Uterus (tissue), 4 donors: ENCODE measurements around the gene HAX1. TPM values are rescaled to one million over a fixed set of nuclear protein-coding genes. Genes with fewer than 3 reads are reported as not detected.

Experiments
- DNase-seq, 2 donors: peaks; one replicate each; pipeline ENCODE4 v3.0.0-alpha.2; 2019 to 2020
- H3K27ac ChIP-seq, 2 donors: fragments of 200-600 bp; sonication (generic); 1 replicate in 1 of 2; 2 replicates in 1 of 2; pipeline ENCODE4 v1.5.1; 2016 to 2018
- H3K27me3 ChIP-seq, 2 donors: fragments of 200-600 bp; sonication (generic); one replicate each; pipeline ENCODE4 v1.5.1; 2018 to 2019; ENCODE audit warnings: control low read depth in 1 of 2
- H3K36me3 ChIP-seq, 2 donors: fragments of 200-600 bp; sonication (generic); one replicate each; pipeline ENCODE4 v1.5.1; 2019; ENCODE audit warnings: control low read depth in 1 of 2
- H3K4me1 ChIP-seq, 2 donors: fragments of 200-600 bp; sonication (generic); one replicate each; pipeline ENCODE4 v1.5.1; 2018 to 2019; ENCODE audit warnings: control low read depth in 1 of 2
- H3K4me3 ChIP-seq, 2 donors: fragments of 200-600 bp; sonication (generic); 1 replicate in 1 of 2; 2 replicates in 1 of 2; pipeline ENCODE4 v1.5.1; 2018 to 2019; ENCODE audit warnings: mild to moderate bottlenecking in 1 of 2
- H3K9me3 ChIP-seq, 2 donors: fragments of 200-600 bp; sonication (generic); one replicate each; pipeline ENCODE4 v1.5.1; 2019; ENCODE audit warnings: control low read depth in 1 of 2
- CTCF ChIP-seq, 4 experiments: fragments of 200-600 bp in 2 of 4; fragments of 450-650 bp in 2 of 4; sonication (generic) in 2 of 4; IDR thresholded peaks; one replicate each; pipeline ENCODE4 v1.5.1; 2016 to 2019; ENCODE audit warnings: antibody characterized with exemption in 4 of 4, mild to moderate bottlenecking in 2 of 4, moderate library complexity in 1 of 4
- POLR2A ChIP-seq, 2 donors: fragments of 450-650 bp; IDR thresholded peaks; one replicate each; pipeline ENCODE4 v1.6.1; 2016; ENCODE audit warnings: antibody characterized with exemption in 2 of 2, mild to moderate bottlenecking in 1 of 2, moderate library complexity in 1 of 2
- intact Hi-C: fragments of 100-400 bp; cut with DNase I; formaldehyde crosslinking; loops from one replicate; pipeline ENCODE4 v1.15.1; 2023; ENCODE audit warnings: low total_unique reads
- total RNA-seq, 4 donors: library from RNA; depleted of rRNA in 3 of 4; stranded (reverse); fragments of >200 nt in 3 of 4; gene quantifications; one replicate each; pipeline versions ENCODE4 v1.1.0 to v1.2.4, GENCODE V29; 2014 to 2023
- donor health status: DM: yes; HTN: yes; CAD: no.

Gene HAX1
- total RNA-seq, 4 donors from 2014 or later = 50.5 to 78.8 (median 69.4) TPM

- Histone ChIP-seq H3K36me3 (peaks cover 0 to 2% of the 10 kb centered on the region in 2 donors), H3K4me1 (no peaks in the 10 kb centered on the region), H3K4me3 (no peak overlapping the region), H3K27me3 (no peaks in the 10 kb centered on the region), H3K27ac (no peak overlapping the region), H3K9me3 (no peaks in the 10 kb centered on the region)
- TF ChIP-seq POLR2A (IDR thresholded peaks at IDR 0.05) (no peak), CTCF (IDR thresholded peaks at IDR 0.05) (no peak)
- intact Hi-C loops = no loop called here
- DNase-seq = no peak
Observed at GRCh38 chr1:154241703-154242351, 30.6 kb upstream of the HAX1 start.

DNA sequence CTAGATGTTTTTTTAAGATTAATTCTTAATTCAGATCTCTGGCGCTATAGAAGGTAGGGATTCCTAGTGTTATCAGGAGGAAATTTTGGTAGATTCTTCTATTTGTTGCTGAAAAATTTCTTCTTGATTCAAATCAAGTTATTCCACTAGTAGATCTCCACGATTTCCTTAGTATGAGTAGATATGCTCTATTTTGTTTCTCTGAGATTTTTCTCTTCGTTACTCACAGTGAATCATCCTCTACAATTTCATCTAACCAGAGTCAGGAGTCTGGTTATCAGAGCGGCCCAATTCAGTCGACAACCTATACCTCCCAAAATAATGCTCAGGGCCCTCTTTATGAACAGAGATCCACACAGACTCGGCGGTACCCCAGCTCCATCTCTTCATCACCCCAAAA, 18.8 kb upstream of the HAX1 start:
- intact Hi-C loops = no loop called here
- no peak overlapping the region for H3K4me3 ChIP-seq

GRCh38 chr1:154256686-154257085, 15.7 kb upstream of the HAX1 start:
- no peaks in the 10 kb centered on the region for H3K36me3 ChIP-seq
- no peaks in the 10 kb centered on the region for H3K4me1 ChIP-seq
- no peak overlapping the region for H3K27ac ChIP-seq
- no peak for TF ChIP-seq POLR2A (IDR thresholded peaks at IDR 0.05)
- TF ChIP-seq CTCF (IDR thresholded peaks at IDR 0.05) = no peak
- no peaks in the 10 kb centered on the region for H3K9me3 ChIP-seq
- DNase-seq = no peak
- no peaks in the 10 kb centered on the region for H3K27me3 ChIP-seq
- H3K4me3 ChIP-seq = no peak overlapping the region
- intact Hi-C loops = no loop called here

More for the DNA sequence above, 18.8 kb upstream of the HAX1 start:
- DNase-seq = no peak
- Histone ChIP-seq H3K27ac (no peak overlapping the region), H3K4me1 (no peaks in the 10 kb centered on the region), H3K36me3 (no peaks in the 10 kb centered on the region), H3K9me3 (no peaks in the 10 kb centered on the region), H3K27me3 (no peaks in the 10 kb centered on the region)
- TF ChIP-seq POLR2A (IDR thresholded peaks at IDR 0.05) (no peak), CTCF (IDR thresholded peaks at IDR 0.05) (no peak)

DNA sequence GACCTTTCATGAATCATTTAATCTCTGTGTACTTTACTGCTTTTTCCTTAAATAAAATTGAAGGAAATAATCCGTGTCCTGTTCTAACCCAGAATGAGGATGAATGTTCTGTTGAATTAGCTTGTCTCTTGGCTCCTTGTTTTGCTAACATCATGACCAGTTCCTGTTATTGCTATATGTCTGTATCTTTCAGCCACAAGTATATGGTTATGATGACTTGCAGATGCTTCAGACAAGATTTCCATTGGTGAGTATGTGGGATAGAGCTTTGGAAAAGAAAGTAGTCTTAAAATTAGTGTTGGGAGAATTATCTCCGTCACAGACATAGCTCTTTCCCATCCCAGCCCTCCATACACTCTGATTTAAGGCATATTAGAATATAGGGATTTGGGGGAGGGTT, 13.6 kb upstream of the HAX1 start:
- intact Hi-C loops = no loop called here
- no peak for DNase-seq
- no peak overlapping the region for H3K27ac ChIP-seq
- no peaks in the 10 kb centered on the region for H3K27me3 ChIP-seq
- no peaks in the 10 kb centered on the region for H3K4me1 ChIP-seq
- no peaks in the 10 kb centered on the region for H3K36me3 ChIP-seq
- TF ChIP-seq POLR2A (IDR thresholded peaks at IDR 0.05) = no peak
- TF ChIP-seq CTCF (IDR thresholded peaks at IDR 0.05) = no peak
- H3K9me3 ChIP-seq = no peaks in the 10 kb centered on the region
- H3K4me3 ChIP-seq = no peak overlapping the region

DNA sequence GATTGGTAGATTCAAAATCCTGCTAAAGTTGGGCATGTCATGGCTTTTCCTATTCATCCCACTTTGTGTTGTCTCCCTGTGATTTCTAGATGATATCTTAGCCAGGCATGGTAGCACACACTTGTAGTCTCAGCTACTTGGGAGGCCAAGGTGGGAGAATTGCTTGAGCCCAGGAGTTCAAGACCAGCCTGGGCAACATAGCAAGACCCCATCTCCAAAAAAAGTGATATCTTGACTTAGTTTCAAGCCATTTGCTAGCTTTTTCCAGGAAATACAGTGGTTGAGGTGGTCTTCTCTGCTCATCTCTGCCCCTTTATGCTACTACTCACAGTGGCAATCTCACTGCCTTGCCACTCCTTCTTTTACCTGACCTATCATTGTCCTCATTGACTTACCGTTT, 12.3 kb upstream of the HAX1 start:
- Histone ChIP-seq H3K4me1 (no peaks in the 10 kb centered on the region), H3K4me3 (no peak overlapping the region), H3K27me3 (no peaks in the 10 kb centered on the region), H3K9me3 (no peaks in the 10 kb centered on the region), H3K36me3 (no peaks in the 10 kb centered on the region), H3K27ac (no peak overlapping the region)
- intact Hi-C loops = no loop called here
- no peak for DNase-seq
- TF ChIP-seq CTCF (IDR thresholded peaks at IDR 0.05) (no peak), POLR2A (IDR thresholded peaks at IDR 0.05) (no peak)
